Measurements from ENCODE around the gene NOX5.

The NOX5 gene

DNA sequence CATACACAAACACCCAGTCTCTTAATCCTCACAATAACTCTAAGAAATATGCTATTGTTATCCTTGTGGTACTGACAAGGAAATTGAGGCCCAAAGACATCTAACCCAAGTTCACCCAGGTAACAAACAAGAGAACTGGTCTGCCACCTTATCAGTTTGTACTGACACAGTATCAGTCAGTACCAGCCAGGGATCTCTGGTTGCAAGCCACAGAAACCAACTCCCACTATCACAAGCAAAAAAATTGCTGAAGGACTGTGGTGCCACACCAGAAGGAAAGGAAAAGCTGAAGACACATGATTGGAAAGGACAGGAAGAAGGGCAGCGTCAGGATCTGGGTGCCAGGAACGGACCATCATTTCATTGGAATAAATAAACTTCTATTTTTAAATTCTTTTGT is 82.1 kb downstream of the NOX5 start:
- H3K36me3 ChIP-seq (ENCODE audit: insufficient read depth, low read length), result no peaks in the 10 kb centered on the region
- no peak overlapping the region for H3K4me3 ChIP-seq (ENCODE audit: low read length)
- H3K4me1 ChIP-seq (ENCODE audit: insufficient read depth, low read length), result no peaks in the 10 kb centered on the region
- H2AFZ ChIP-seq (ENCODE audit: low read depth, low read length), result no peak overlapping the region
- H3K9me3 ChIP-seq (ENCODE audit: low read length), result no peaks in the 10 kb centered on the region
- H3K27me3 ChIP-seq (ENCODE audit: insufficient read depth, low read length), result peaks cover 24% of the 10 kb centered on the region

DNA sequence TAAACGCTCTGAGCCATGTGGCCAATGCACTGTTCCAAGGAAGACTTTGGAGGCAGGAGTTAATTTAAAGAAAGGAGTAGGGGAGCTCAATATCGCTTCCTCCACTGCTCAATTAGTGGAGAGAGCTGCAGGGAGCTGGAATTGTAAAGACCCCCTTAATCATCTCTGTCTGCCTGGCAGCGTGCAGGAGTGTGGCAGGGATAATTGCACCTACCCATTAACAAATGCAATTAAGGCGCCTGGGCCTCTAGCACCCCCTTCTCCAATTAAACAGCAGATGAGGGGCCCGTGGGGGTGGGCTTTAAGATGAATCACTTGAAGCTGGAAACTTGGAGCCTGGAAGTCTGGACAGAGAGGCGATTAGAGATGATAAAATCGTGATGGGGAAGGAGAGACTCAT is 84.3 kb downstream of the NOX5 start:
- H3K27me3 ChIP-seq (ENCODE audit: insufficient read depth, low read length), result peaks cover 23% of the 10 kb centered on the region
- H2AFZ ChIP-seq (ENCODE audit: low read depth, low read length), result no peak overlapping the region
- no peaks in the 10 kb centered on the region for H3K9me3 ChIP-seq (ENCODE audit: low read length)
- H3K4me1 ChIP-seq (ENCODE audit: insufficient read depth, low read length), result no peaks in the 10 kb centered on the region
- no peaks in the 10 kb centered on the region for H3K36me3 ChIP-seq (ENCODE audit: insufficient read depth, low read length)
- H3K4me3 ChIP-seq (ENCODE audit: low read length), result no peak overlapping the region

DNA sequence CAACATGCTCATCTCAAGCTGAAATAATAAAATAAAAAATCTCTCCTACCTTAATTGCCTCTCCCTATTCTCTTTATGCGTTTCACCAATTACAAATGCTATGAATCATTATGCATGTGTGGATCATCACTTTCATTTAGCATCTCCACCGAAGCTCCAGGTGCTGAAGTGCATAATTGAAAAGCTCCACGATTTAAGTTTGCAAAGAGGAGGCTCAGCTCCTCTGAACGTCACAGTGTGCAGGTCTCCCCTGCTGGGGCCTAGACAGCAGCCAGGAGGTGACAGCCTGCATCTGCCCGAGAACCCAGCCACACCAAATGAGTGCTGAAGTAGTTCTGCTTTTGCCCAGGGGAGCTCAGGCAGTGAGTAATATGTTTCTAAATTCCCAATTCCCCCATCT is 85.4 kb downstream of the NOX5 start:
- Histone ChIP-seq H2AFZ (ENCODE audit: low read depth, low read length) (no peak overlapping the region), H3K4me1 (ENCODE audit: insufficient read depth, low read length) (no peaks in the 10 kb centered on the region), H3K9me3 (ENCODE audit: low read length) (no peaks in the 10 kb centered on the region), H3K4me3 (ENCODE audit: low read length) (no peak overlapping the region), H3K27me3 (ENCODE audit: insufficient read depth, low read length) (peaks cover 17% of the 10 kb centered on the region), H3K36me3 (ENCODE audit: insufficient read depth, low read length) (no peaks in the 10 kb centered on the region)

DNA sequence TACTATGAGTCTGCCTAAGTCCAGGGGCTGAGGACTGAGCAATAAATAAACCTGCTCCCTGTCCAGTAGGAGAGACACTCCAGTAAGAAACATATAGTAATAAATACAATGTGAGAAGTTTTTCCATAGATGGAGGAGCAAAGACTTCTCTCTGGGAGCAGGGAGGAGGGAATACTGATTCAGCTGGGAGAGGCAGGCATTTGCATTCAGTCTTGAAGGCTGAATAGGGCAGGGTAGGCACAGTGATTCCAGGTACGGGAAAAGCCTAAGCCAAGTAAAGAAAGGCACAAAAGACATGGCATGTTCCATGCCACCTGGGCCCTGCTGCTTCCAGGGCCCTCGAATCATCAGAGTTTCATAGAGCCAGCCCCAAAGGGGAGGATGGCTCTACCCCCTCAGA is 86.3 kb downstream of the NOX5 start:
- no peaks in the 10 kb centered on the region for H3K4me1 ChIP-seq (ENCODE audit: insufficient read depth, low read length)
- no peak overlapping the region for H2AFZ ChIP-seq (ENCODE audit: low read depth, low read length)
- no peak overlapping the region for H3K4me3 ChIP-seq (ENCODE audit: low read length)
- no peaks in the 10 kb centered on the region for H3K36me3 ChIP-seq (ENCODE audit: insufficient read depth, low read length)
- peaks cover 14% of the 10 kb centered on the region for H3K27me3 ChIP-seq (ENCODE audit: insufficient read depth, low read length)
- no peaks in the 10 kb centered on the region for H3K9me3 ChIP-seq (ENCODE audit: low read length)

DNA sequence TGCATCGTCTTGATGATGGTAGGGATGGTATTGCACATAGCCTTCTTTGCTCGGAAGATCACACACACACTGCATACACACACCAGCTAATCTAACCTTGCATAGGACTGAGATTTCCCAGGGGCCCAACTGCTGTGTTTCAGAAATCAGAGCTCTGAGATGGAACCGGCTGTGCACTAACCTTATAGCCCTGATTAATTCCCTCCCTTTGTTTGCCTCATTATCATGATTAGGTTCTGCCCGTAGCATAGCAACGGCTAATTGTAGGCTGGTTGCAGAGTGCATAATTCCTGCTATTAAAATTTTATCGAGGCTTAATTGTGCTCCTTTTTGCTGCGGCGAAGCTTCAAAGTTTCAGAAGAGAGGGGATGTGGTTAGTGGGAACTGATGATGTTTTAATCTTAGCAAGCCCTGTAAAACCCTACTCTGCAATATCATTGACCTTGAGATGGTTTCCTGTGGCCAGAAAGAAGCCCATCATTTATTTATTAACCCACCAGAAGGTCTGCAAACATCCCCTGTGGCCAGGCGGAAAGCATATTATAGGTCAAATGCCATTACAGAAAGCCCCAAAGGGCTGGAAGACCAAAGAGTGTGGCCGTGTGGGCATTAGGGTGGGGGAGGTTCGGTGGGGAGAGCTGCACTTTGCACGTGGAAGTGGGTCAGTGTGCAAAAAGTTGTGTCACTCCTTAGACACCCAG is 89.7 kb downstream of the NOX5 start:
- Histone ChIP-seq H3K4me1 (ENCODE audit: insufficient read depth, low read length) (no peaks in the 10 kb centered on the region), H3K27me3 (ENCODE audit: insufficient read depth, low read length) (peaks cover 8% of the 10 kb centered on the region), H3K36me3 (ENCODE audit: insufficient read depth, low read length) (no peaks in the 10 kb centered on the region), H2AFZ (ENCODE audit: low read depth, low read length) (no peak overlapping the region), H3K4me3 (ENCODE audit: low read length) (no peak overlapping the region), H3K9me3 (ENCODE audit: low read length) (no peaks in the 10 kb centered on the region)

DNA sequence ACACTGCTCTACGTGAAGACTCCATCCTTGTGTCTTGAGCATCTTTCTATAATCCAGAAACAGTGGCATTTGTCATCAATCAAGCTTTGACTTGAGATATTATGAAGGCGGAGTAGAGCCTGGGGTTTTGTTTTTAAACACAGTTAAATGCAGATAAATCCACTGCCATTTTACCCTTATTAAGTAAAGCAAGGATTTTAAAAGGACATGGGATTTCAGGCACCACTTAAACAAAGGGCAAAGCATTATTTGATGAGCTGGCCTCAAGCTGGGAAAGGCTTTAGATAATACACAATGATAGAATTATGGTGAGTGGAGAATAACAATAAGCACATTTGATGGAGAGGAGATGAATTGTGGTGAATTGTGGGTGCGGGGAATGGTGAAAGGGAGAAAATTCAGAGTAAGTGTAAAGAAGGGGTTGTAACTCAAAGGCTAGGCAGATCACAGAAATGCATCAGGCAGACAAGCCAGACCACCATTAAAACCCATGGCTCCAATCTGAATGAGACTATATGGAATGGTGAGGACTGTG is 91.0 kb downstream of the NOX5 start:
- Histone ChIP-seq H3K27me3 (ENCODE audit: insufficient read depth, low read length) (peaks cover 6% of the 10 kb centered on the region), H3K4me1 (ENCODE audit: insufficient read depth, low read length) (no peaks in the 10 kb centered on the region), H3K9me3 (ENCODE audit: low read length) (no peaks in the 10 kb centered on the region), H3K4me3 (ENCODE audit: low read length) (no peak overlapping the region), H2AFZ (ENCODE audit: low read depth, low read length) (no peak overlapping the region), H3K36me3 (ENCODE audit: insufficient read depth, low read length) (no peaks in the 10 kb centered on the region)

DNA sequence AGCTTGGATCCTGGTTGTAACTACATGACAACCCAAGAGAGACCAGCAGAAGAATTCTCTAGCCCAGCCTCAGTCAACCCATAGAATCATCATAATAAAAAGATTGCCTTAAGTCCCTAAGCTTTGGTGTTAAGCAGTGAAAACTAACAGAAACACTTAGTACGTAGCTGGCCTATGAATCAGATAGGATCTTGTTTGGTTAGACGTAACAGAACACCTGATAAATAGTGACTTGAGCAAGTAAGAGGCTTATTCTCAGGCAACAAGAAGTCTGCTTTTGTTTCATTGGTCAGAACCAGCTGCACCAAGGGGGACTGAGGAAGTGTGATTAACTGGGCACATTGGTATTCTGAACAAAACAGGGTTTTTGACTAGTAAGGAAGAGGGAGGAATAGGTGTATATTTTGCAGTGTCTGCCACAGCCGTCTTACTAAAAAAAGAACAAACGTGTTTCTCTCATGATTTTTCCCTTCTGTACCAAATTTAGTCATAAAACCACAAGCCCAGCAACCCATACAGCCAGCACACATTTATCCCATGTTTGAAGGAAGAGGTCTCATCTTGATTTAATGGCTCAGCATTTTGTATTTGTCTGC is 92.6 kb downstream of the NOX5 start:
- Histone ChIP-seq H3K4me3 (ENCODE audit: low read length) (no peak overlapping the region), H3K27me3 (ENCODE audit: insufficient read depth, low read length) (no peaks in the 10 kb centered on the region), H3K36me3 (ENCODE audit: insufficient read depth, low read length) (no peaks in the 10 kb centered on the region), H3K4me1 (ENCODE audit: insufficient read depth, low read length) (no peaks in the 10 kb centered on the region), H2AFZ (ENCODE audit: low read depth, low read length) (no peak overlapping the region), H3K9me3 (ENCODE audit: low read length) (no peaks in the 10 kb centered on the region)

Data from neuron (in vitro differentiated cells).